NOMO-1 treated with dmso at 0.1 percent for 144 hours (cell line): ENCODE data around the gene SH3YL1.
A peak's percentile ranks its signal among the peaks of the same experiment; 100 is the strongest.

Experiments used
- DNase-seq: peaks from one replicate; lab custom pipeline; 2025; ENCODE audit not compliant: unreplicated experiment; lab: John Stamatoyannopoulos, UW

The SH3YL1 gene

GRCh38 chr2:282371-283263 lies 18.8 kb upstream of the SH3YL1 start:
- no peak for DNase-seq

- no peak for DNase-seq
These were observed 17.5 kb upstream of the SH3YL1 start for GRCh38 chr2:281381-281780.

- DNase-seq = no peak
These were observed 16.8 kb upstream of the SH3YL1 start for GRCh38 chr2:280650-281110.

- no peak for DNase-seq
These were observed 16.3 kb upstream of the SH3YL1 start for GRCh38 chr2:279956-280649.

- DNase-seq = no peak
These were observed 15.5 kb upstream of the SH3YL1 start for GRCh38 chr2:279366-279765.

GRCh38 chr2:278927-279320 lies 15.1 kb upstream of the SH3YL1 start:
- DNase-seq = no peak

- no peak for DNase-seq
These were observed 14.6 kb upstream of the SH3YL1 start for GRCh38 chr2:278312-278926.

- peak; percentile 31 for DNase-seq
These were observed 11.6 kb upstream of the SH3YL1 start for GRCh38 chr2:275466-275865.

GRCh38 chr2:274503-274902 lies 10.7 kb upstream of the SH3YL1 start:
- no peak for DNase-seq

GRCh38 chr2:273333-273732 lies 9.5 kb upstream of the SH3YL1 start:
- DNase-seq = no peak

GRCh38 chr2:271917-272316 lies 8.1 kb upstream of the SH3YL1 start:
- no peak for DNase-seq

- no peak for DNase-seq
These were observed 7.0 kb upstream of the SH3YL1 start for GRCh38 chr2:270861-271260.

GRCh38 chr2:269356-270030 lies 5.7 kb upstream of the SH3YL1 start:
- DNase-seq = no peak

GRCh38 chr2:268323-268722 lies 4.5 kb upstream of the SH3YL1 start:
- DNase-seq = no peak

- peak; percentile 84 for DNase-seq
These were observed 949 bp upstream of the SH3YL1 start, which contains the start of gene ACP1 for GRCh38 chr2:264493-265468. ACP1 (plus strand) TSS chr2:264947; CDS start chr2:264965, 18 bp downstream.

GRCh38 chr2:263022-263738 lies 652 bp downstream of the SH3YL1 start:
- no peak for DNase-seq

GRCh38 chr2:262117-262516 lies 1.7 kb downstream of the SH3YL1 start:
- DNase-seq = no peak

- DNase-seq = no peak
These were observed 3.2 kb downstream of the SH3YL1 start for GRCh38 chr2:260507-261161.

GRCh38 chr2:259789-260331 lies 4.0 kb downstream of the SH3YL1 start:
- no peak for DNase-seq
